EH (cell line): ENCODE measurements around the gene BTRC.
A peak's percentile ranks its signal among the peaks of the same experiment; 100 is the strongest.

Source experiments
- DNase-seq: peaks from one replicate; pipeline ENCODE4 v3.0.0-alpha.2; 2015; ENCODE audit warnings: low read depth

The BTRC gene

DNA sequence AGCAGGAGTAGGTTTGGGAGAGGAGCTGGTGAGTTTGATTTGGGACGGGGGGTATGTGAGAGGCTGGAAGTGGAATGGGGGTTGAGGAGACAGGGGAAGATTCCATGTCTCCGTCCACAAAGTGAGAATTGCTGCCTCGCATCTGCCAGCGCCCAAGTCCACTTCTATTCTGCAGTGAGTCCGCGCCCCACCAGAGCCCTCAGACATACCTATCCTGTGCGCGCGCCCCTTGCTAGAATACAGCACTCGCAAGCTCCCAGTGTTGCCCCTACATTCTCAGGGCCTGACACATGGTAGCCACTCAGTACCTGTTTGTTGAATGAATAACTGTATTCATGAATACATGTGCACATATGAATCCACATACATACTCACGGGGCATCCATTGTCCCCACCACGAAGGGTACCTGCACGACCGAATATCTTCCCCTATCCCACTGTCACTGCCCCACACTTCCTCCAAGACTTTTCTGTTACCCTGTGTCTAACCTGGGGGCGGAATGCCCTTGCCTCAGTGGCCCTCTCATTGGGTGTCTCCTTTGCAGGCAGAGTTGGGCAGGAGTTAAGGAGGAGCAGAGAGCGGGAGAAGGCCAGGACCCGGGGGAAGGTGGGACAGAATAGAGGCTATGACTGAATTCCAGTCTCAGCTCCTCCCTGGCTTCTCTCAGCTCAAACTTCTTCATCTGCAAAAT lies 214.2 kb downstream of the BTRC start:
- no peak for DNase-seq

DNA sequence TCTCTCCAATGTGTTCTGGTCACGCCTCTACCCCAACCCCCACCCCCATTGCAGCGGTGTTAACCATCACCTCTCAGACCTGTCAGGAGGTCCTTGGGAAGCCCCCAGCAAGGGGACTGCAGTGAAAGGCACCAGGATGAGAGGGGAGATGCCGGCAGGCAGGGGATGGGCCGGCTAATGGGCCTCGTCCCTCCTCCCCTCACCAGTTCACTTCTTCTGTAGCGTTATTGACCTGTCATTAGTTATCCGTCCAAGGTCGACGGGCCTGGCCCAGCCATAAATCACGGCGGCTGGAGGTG lies 215.3 kb downstream of the BTRC start:
- DNase-seq = no peak

DNA sequence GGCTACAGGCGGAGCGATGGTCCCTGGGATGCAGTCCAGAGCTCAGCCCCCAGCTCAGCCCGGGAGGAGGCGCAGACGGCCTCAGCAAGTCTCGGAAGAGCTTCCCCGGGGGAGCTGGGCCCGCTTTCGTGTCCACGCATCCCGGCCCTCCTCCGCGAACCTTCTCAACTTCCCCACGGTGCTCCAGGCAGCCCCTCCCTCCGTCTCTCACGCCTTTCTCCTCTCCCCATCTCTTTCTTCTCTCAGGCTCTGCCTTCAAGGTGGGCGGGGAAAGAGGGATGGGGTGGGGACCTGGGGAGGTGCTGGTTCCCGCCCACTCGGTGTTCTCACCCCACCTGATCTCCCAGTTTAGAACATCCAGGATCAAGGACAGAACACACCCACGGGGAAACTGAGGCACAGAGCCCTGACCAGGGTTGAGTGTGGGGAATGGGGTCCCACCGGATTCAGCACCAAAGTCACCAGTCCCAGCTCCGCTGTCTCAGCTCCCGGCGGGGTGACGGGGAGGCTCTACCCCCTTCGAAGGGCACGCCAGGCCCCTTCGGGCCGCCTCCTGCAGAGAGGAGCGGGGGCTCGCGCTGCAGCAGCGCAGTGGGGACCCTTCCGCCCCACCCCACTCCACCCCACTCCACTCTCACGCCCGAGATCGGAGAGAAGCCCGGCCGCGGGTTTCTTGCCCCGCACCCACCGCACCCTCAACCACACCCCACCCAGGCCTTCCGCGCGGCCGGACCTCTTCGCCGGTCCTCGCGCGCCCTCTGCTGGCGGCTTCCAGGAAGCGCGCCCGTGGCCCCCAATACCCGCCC lies 215.9 kb downstream of the BTRC start:
- peak; percentile 73 for DNase-seq

DNA sequence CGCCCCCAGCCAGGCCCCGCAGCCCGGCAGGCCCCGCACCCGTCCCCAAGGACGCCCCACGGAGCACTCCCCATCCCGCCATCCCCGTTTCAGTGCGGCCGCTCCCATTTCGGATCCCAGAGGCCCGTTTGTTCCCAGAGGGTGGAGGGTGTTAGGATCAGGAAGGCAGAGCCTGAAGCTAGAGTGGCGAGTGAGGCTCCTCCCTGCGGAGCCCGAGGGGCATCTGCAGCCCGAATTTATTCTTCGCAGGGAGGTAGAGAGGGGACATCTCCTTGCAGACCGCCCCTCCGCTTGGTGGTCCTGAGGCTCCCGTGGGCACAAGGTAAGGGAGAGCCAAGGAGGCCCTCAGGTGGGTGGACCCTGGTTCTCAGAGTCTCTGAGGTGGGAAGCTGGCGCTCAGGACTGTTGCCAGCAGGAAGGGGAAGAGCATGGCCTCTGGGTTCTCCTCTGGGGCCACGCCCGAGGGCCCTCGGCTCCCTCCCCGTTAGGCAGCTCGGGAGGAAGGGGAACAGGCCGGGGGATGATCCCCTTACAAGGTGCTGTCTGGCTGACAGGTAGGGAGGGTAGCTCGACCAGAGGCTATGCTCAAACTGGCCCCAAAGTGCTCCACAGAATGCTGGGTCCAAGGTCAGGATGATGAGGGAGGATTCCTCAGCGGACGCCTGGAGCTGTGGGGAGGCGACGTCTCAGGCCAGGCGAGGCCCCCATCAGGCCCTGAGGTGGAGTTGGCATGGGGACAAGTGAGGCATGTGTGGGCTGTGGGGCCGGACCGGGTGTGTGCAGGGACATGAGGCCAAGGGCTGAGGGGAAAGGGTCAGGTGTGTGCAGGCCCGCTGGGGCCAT lies 216.7 kb downstream of the BTRC start:
- no peak for DNase-seq

DNA sequence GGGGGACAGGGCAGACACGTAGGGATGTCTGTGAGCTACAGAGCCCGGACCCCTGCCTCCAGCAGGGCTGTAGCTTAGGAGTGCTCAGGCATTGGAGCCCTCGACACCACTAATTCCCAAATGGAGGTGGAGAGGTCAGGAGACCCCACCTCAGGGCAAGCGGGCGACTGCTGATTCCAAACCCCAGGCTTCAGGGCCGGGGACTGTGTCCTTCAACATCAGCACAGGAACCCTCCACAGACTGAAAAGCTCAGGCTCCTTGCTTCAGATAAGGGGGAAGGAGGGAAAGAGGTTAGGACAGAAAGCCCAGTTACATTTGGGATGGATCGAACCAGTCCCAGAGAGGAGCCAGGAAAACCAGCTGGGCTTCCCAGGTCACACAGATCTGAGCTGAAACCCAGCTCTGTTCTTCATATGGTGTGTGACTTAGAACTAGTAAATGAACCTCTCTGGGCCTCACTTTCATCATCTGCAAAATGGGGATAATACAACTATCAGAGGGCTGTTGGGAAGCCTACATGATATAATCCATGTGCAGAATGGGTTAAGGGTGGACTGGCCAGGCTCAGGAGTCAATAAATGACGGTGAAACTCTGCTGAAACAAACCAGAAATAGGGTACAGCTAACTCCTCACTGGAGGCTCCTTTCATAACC lies 217.4 kb downstream of the BTRC start:
- no peak for DNase-seq

DNA sequence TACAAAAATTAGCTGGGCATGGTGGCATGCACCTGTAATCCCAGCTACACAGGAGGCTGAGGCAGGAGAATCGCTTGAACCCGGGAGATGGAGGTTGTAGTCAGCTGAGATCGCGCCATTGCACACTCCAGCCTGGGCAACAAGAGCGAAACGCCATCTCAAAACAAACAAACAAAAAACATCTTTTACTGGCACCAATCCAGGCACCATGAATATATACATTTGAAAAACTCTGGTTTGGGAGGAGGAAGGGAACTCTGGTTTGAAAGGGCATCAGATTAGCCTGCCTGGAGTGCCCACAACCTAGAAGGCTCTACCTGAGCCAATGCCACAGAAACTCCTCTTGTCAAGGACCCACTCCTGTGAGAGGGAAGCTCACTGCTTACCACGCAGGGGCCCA lies 218.2 kb downstream of the BTRC start:
- no peak for DNase-seq

DNA sequence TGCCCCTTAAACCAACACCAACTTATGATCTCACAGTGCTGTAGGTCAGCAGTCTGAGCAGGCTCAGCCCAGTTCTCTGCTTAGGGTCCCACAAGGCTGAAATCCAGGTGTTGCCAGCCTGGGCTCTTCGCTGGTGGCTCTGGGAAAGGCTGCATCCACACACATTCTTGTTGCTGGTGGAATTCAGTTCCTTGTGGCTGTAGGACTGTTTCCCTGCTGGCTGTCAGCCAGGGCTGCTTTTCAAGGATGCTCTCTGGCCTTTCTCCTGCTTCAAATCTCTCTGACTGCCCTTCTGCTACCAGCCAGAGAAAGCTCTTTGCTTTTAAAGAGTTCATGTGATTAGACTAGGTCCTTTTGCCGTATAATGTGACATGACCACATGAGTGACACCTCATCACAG lies 218.8 kb downstream of the BTRC start:
- DNase-seq = no peak

DNA sequence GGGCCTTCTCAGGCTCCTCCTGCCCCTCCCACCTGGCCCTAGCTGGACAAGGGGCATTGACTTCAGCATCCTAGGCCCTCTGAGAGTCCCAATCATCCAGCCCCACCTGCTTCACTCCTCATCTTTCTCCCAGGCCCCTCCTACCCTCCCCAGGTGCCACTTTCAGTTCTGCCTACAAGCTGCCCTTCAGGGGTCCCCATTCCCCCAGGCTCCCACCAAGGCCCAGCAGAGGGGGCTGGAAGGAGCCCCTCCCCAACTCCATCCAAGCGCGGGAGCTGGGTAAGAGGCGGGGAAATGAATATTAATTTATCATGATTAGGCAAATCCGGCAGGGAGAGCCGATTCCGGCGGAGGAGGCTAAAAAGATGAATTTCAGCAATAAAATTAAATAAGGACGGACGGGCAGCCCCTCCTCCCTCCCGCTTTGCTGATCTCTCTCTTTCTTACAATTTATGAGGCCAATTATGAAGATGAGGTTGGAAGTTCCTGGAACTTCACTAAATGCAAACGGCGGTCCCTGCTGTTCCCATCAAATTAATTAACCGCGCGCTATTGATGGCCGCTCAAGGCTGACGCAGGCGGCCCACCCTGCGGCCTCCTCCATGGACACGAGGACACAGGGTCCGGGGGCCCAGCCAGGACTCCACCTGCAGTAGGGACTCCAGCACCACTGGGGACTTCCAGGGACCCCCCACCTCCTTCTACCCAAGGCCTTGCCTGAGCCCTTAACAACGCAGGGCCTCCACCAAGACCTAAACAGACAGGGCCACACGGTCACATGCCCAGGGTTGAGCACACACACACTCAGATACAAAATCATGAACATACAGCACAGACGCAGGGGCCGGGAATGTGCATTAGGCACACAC lies 220.2 kb downstream of the BTRC start:
- no peak for DNase-seq

DNA sequence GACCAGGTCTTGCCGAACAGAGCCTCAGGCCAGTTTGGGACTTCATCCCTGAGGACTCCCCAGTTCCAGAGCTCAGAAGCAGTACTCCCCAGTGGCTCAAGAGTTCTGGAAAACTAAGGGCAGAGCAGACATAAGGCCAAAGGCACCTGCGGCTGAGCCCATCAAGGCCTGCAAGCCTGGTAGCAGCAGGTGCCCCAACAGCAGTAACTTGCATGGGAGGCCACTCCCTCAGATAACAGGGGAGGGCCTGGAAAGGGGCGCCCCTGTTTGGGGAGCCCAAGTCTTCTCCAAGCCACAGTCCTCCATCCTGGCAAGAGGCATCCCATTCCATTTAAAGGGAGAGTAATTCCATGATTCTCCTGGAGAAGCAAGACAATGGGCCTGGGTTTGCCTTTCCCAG lies 221.1 kb downstream of the BTRC start:
- no peak for DNase-seq

DNA sequence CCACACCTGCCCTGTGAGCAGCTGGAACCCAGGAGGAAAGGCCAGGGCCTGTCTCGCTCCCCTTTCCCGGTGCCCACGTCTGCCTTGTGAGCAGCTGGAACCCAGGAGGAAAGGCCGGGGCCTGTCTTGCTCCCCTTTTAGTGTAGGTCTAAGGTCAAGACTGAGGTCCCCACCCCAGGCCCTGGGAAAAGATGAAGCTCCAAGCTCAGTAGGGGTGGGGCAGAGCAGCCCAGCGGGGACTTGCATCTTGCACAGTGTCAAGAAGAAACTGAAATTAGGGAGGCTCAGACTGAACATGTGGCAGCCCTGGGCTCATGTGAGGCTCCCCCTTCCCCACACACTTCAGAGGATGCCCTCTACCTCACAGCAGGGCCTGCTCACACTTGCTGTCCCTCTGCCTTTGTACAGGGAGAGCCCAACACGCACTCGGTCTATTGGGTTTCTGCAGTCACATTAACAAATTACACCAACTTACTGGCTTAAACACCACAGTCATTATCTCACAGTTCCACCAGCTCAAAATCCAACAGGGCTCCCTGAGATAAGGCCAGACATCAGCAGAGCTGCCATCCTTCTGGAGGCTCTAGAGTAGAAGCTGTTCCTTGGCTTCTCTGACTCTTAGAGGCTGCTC lies 221.7 kb downstream of the BTRC start:
- no peak for DNase-seq

DNA sequence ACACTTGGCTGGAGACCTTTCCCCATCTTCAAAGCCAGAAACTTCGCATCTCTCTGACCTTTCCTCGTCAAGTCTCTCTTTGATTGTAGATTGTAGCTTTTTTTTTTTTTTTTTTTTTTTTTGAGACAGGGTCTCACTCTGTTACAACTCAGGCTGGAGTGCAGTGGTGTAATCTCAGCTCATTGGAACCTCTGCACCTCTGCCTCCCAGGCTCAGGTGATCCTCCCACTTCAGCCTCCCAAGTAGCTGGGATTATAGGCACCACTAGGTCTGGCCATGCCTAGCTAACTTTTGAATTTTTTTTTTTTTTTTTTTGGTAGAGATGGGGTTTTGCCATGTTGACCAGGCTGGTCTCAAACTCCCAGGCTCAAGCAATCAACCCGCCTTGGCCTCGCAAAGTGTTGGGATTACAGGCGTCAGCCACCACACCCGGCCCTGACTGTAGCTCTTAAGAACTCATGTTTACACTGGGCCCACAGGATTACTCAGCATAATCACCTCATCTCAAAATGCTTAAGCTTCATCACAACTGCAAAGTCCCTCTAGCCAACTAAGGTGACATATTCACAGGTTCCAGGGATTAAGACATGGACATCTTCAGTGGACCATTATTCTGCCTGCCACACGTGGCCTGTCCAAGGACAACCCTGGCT lies 222.4 kb downstream of the BTRC start:
- peak; percentile 37 for DNase-seq

DNA sequence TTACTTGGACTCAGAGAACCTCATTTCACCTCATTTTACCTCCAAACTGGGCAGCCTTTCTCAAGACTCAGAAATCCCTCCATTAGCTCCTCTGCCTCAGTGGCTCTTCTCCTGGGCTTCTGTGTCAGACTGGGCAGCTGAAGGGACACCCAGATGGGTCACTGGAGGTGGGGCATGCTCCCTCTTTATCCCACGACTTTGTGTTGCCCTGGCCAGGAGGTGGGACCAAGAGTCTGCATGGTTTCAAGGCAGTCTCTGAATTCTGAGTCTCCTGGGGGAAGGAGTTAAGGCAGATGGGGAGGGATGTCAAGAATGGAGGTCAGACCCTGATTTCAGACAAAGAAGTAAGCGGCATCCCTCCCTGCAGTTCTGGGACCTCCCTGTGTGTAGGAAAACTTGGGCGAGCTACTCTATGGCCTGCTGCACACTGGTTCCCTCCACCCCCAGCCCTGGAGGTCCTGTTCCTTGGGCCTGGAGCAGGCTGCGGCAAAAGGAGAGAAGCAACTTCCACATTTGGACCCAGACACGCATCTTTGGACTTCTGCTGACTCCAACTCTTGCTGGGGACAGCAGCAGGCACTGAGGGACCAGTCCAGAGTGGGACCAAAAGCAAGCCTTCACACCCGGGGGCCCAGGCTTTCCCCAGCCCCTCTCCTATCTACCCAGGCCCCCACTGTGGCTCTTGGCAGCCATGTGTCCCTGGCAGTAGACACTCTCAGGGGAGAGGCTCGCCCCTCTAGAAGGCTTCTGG lies 223.3 kb downstream of the BTRC start:
- no peak for DNase-seq

DNA sequence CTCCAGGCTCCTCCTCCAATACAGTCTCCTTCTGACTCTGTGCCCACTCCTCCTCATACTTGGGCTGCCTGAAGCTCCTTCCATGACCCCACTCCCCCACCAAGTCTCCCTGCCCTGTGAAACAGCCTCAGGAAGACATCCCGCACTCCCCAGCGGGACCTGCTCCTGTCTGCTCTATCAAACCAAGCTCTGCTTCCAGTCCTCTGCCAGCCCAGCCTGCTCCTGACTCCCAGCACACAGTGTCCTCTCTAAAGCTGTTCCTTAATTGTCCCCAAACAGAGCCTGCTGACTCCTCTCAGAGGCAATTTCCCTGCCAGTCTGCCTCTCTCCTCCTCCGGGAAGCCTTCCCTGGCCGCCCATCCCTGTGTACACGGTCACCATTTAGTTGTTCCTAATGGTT lies 224.2 kb downstream of the BTRC start:
- no peak for DNase-seq

DNA sequence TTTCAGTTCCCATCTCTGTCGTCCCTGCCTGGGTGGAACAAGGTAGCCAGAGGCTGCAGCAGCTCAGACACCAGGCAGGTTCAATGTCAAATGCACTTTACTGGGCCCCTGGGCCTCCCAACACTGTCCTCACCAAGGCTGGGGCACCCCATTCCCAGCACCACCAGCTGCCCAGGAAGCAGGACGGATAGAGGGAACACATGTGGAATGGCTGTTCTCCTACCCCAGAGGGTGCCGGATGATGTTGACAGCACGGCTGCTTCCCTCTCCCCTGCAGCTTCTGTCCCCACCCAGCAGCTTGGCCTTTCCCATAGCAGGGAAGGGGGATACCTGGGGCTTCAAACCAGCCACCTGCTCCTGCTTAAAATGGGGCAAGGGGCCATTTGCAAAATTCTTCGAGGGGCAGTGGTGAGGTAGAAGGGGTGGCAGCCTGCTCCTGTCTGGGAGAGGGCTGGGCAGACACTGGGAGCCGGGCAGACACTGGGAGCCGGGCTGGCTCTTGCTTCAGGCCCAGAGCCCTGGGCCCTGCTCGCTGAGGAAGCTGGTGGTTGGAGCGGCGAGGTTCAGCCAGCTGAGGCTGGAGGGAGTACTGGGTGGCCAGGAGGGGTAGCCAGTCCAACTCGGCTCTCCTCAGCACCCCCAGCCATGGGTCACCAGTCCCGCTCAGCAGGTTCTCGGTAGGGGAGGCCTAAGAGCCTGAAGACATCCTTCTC lies 225.0 kb downstream of the BTRC start:
- DNase-seq = no peak

DNA sequence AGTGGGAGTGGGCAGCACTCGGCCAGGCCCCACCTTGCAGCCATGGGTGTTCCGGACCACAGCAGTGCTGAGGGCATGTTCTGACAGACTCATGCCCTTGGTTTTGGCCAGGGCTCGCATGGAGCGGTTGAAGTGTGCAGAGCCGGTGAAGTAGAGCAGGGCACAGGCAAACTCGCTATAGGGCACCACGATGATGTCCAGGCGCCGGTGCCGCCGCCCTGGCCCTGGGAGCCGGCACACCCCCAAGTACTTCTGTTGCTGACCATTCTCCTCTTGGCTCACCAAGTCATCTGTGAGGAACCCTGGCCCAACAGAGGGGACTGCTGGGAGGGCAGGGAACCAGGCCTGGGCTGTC lies 225.5 kb downstream of the BTRC start:
- DNase-seq = no peak

DNA sequence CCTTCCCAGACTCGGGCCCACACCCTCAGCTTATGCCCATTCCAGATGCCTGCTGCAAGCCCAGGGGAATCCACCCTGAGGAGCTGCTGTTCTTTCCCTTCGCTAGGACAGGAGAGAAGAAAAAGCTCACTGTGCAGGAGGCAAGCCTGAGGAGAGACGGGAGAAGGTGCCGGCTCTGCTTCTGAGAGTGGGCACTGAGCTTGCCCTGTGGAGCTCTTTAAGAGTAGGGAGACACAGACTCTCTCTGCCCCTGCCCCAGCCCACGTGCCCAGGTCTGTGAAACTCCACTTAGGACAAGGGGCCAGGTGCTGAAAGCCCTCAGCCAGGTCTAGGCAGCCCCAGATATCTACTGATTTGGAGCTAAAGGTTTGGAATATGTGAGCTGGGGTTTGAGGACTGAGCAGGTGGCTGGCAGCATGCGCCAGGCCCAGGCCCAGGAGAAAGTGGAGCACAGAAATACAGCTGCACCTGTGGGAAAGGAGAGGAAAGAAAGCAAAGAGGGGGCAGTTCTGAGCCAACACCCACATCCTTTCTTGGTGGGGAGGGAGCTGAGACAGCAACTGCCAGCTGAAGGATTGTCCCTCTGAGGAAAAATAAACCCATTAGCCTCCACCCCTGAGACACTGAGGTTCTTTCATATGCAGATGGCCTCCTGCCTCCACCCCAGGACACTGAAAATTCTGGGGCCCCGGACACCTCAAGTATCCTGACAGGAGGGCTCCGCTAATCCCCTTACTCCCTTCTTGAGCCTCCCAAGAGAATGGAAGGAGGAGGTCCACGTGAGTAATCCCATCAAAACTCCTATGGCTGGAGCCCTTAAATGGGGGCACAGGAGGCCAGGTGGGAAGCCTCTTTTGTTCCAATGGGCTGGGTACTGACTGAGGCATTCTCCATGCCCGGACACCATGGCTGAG lies 226.8 kb downstream of the BTRC start:
- no peak for DNase-seq

DNA sequence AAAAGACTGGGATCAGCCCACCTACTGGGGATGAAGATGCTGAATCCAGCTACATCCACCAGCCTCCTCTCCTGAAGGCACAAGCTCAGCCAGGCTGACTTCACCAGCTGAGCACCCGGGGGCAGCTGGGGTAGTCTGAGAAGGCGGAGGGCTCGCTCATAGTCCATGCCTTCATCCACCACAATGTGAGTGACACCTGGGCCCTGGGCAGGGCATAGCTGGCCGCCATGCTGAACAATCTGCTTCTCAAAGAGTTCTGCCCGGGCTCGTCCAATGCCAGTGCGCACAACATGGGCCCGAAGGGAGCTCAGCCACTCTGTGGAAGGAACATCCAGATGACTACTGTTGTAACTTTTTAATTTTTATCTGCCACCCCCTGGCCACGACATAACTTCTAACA lies 231.9 kb downstream of the BTRC start:
- no peak for DNase-seq
